Measurements from ENCODE around the gene REPIN1. TPM values are rescaled to one million over a fixed set of nuclear protein-coding genes. Genes with fewer than 3 reads are reported as not detected.

The REPIN1 gene
- polyA plus RNA-seq, 1 experiment: 28.4 TPM

GRCh38 chr7:150343225-150343624, 25.4 kb upstream of the REPIN1 start:
- peaks cover 41% of the 10 kb centered on the region for H3K27me3 ChIP-seq (ENCODE audit: control insufficient read depth, insufficient read depth, low read length)
- H3K27ac ChIP-seq (ENCODE audit: low read depth, low read length): no peak overlapping the region
- CTCF ChIA-PET: interaction anchor here (2.3 kb wide), 1 partner anchor 13 kb away, joined by 16 read pairs; no protein-coding TSS in a partner anchor
- peaks cover 14% of the 10 kb centered on the region for H3K9me3 ChIP-seq (ENCODE audit: control insufficient read depth, insufficient read depth, low read length)
- POLR2A ChIA-PET: no interaction called here
- DNase-seq (ENCODE audit: low read depth, low spot score): no peak
- TF ChIP-seq CTCF (IDR thresholded peaks at IDR 0.05; ENCODE audit: low read depth, low read length): no peak
- no peak overlapping the region for H3K4me3 ChIP-seq (ENCODE audit: low read depth, low read length)

- H3K27me3 ChIP-seq (ENCODE audit: control insufficient read depth, insufficient read depth, low read length): peaks cover 41% of the 10 kb centered on the region
- POLR2A ChIA-PET: no interaction called here
- CTCF ChIA-PET: interaction anchor here (2.3 kb wide), 1 partner anchor 12 kb away, joined by 16 read pairs; no protein-coding TSS in a partner anchor
- H3K9me3 ChIP-seq (ENCODE audit: control insufficient read depth, insufficient read depth, low read length): peaks cover 15% of the 10 kb centered on the region
- H3K27ac ChIP-seq (ENCODE audit: low read depth, low read length): no peak overlapping the region
- H3K4me3 ChIP-seq (ENCODE audit: low read depth, low read length): no peak overlapping the region
- no peak for DNase-seq (ENCODE audit: low read depth, low spot score)
- TF ChIP-seq CTCF (IDR thresholded peaks at IDR 0.05; ENCODE audit: low read depth, low read length): no peak
These were observed 24.3 kb upstream of the REPIN1 start for GRCh38 chr7:150344299-150344698.

GRCh38 chr7:150345012-150345411, 23.6 kb upstream of the REPIN1 start:
- Histone ChIP-seq H3K27ac (ENCODE audit: low read depth, low read length) (no peak overlapping the region), H3K4me3 (ENCODE audit: low read depth, low read length) (no peak overlapping the region), H3K9me3 (ENCODE audit: control insufficient read depth, insufficient read depth, low read length) (peaks cover 15% of the 10 kb centered on the region), H3K27me3 (ENCODE audit: control insufficient read depth, insufficient read depth, low read length) (peaks cover 39% of the 10 kb centered on the region)
- ChIA-PET CTCF (no interaction called here), POLR2A (no interaction called here)
- TF ChIP-seq CTCF (IDR thresholded peaks at IDR 0.05; ENCODE audit: low read depth, low read length): no peak
- no peak for DNase-seq (ENCODE audit: low read depth, low spot score)

- H3K9me3 ChIP-seq (ENCODE audit: control insufficient read depth, insufficient read depth, low read length): peaks cover 15% of the 10 kb centered on the region
- ChIA-PET CTCF (interaction anchor here (2.5 kb wide), 1 partner anchor 9 kb away, joined by 17 read pairs; no protein-coding TSS in a partner anchor), POLR2A (no interaction called here)
- no peak overlapping the region for H3K27ac ChIP-seq (ENCODE audit: low read depth, low read length)
- DNase-seq (ENCODE audit: low read depth, low spot score): no peak
- H3K4me3 ChIP-seq (ENCODE audit: low read depth, low read length): no peak overlapping the region
- peaks cover 23% of the 10 kb centered on the region for H3K27me3 ChIP-seq (ENCODE audit: control insufficient read depth, insufficient read depth, low read length)
- TF ChIP-seq CTCF (IDR thresholded peaks at IDR 0.05; ENCODE audit: low read depth, low read length): no peak
These were observed 21.7 kb upstream of the REPIN1 start for GRCh38 chr7:150346922-150347321.

GRCh38 chr7:150351587-150352194, 16.9 kb upstream of the REPIN1 start:
- ChIA-PET CTCF (no interaction called here), POLR2A (no interaction called here)
- peaks cover 5% of the 10 kb centered on the region for H3K9me3 ChIP-seq (ENCODE audit: control insufficient read depth, insufficient read depth, low read length)
- H3K27me3 ChIP-seq (ENCODE audit: control insufficient read depth, insufficient read depth, low read length): no peaks in the 10 kb centered on the region
- no peak overlapping the region for H3K27ac ChIP-seq (ENCODE audit: low read depth, low read length)
- DNase-seq (ENCODE audit: low read depth, low spot score): no peak
- TF ChIP-seq CTCF (IDR thresholded peaks at IDR 0.05; ENCODE audit: low read depth, low read length): no peak
- no peak overlapping the region for H3K4me3 ChIP-seq (ENCODE audit: low read depth, low read length)
